22Rv1 (cell line): Measurements from ENCODE around the gene FBN1.

Source experiments
- ZFX ChIP-seq: fragments of 450-650 bp; IDR thresholded peaks from 2 replicates; pipeline ENCODE4 v1.6.1; 2017; ENCODE audit warnings: antibody characterized with exemption, borderline replicate concordance
- TF ChIP-seq, protein P1 (sequence below): fragments of 450-650 bp; IDR thresholded peaks from 2 replicates; pipeline ENCODE4 v1.5.1; 2017; ENCODE audit warnings: mild to moderate bottlenecking

DNA sequence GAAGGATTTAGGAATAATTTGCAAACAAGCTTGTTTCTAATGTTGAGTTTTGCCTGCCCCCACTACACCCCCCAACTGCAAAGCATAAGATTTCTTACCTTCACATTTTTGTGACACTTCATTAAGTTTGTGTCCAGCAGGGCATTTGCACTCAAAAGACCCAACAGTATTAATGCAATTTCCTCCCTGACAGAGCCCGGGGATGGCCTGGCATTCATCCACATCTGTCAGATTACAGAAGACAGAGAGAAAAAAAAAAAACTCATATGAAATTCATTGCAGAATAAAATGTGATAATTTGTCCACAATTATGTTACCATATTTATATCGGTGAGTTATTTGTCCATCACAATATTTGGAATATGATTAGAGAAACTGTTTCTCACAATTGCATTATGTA is 111.5 kb downstream of the FBN1 start:
- TF ChIP-seq, protein P1, sequence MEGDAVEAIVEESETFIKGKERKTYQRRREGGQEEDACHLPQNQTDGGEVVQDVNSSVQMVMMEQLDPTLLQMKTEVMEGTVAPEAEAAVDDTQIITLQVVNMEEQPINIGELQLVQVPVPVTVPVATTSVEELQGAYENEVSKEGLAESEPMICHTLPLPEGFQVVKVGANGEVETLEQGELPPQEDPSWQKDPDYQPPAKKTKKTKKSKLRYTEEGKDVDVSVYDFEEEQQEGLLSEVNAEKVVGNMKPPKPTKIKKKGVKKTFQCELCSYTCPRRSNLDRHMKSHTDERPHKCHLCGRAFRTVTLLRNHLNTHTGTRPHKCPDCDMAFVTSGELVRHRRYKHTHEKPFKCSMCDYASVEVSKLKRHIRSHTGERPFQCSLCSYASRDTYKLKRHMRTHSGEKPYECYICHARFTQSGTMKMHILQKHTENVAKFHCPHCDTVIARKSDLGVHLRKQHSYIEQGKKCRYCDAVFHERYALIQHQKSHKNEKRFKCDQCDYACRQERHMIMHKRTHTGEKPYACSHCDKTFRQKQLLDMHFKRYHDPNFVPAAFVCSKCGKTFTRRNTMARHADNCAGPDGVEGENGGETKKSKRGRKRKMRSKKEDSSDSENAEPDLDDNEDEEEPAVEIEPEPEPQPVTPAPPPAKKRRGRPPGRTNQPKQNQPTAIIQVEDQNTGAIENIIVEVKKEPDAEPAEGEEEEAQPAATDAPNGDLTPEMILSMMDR = no peak
- TF ChIP-seq ZFX = no peak
